Hepatocyte (in vitro differentiated cells): ENCODE results near the gene HOXD12. TPM values are rescaled to one million over a fixed set of nuclear protein-coding genes. Genes with fewer than 3 reads are reported as not detected.

ENCODE experiments used
- DNase-seq: peaks from one replicate; pipeline ENCODE4 v3.0.0-alpha.2; 2016; ENCODE audit warnings: low spot score
- H2AFZ ChIP-seq: fragments of 200-600 bp; sonication (generic); 2 replicates; pipeline ENCODE4 v1.6.0; 2016; ENCODE audit warnings: antibody characterized with exemption, mild to moderate bottlenecking
- H3K27ac ChIP-seq: fragments of 200-600 bp; sonication (generic); 2 replicates; pipeline ENCODE4 v1.5.1; 2016; ENCODE audit warnings: mild to moderate bottlenecking
- H3K27me3 ChIP-seq: fragments of 200-600 bp; sonication (generic); 2 replicates; pipeline ENCODE4 v1.6.1; 2016
- H3K36me3 ChIP-seq: fragments of 200-600 bp; sonication (generic); replicated peaks from 2 replicates; pipeline ENCODE4 v1.5.1; 2016; ENCODE audit warnings: low read depth; ENCODE audit not compliant: insufficient read depth
- H3K4me1 ChIP-seq: fragments of 200-600 bp; sonication (generic); 2 replicates; pipeline ENCODE4 v1.5.1; 2016; ENCODE audit warnings: mild to moderate bottlenecking, moderate library complexity; ENCODE audit not compliant: insufficient read depth
- H3K4me2 ChIP-seq: fragments of 200-600 bp; sonication (generic); 2 replicates; pipeline ENCODE4 v1.6.0; 2016
- H3K4me3 ChIP-seq: fragments of 200-600 bp; sonication (generic); 2 replicates; pipeline ENCODE4 v1.5.1; 2016; ENCODE audit warnings: mild to moderate bottlenecking
- H3K79me2 ChIP-seq: fragments of 200-600 bp; sonication (generic); 2 replicates; pipeline ENCODE4 v1.6.0; 2017; ENCODE audit warnings: mild to moderate bottlenecking
- H3K9me2 ChIP-seq: fragments of 200-600 bp; sonication (generic); replicated peaks from 2 replicates; pipeline ENCODE4 v1.6.0; 2017; ENCODE audit warnings: mild to moderate bottlenecking; ENCODE audit not compliant: insufficient read depth
- H3K9me3 ChIP-seq: fragments of 200-600 bp; sonication (generic); 2 replicates; pipeline ENCODE4 v1.5.1; 2016; ENCODE audit warnings: low read depth, mild to moderate bottlenecking
- H4K20me1 ChIP-seq: fragments of 200-600 bp; sonication (generic); 2 replicates; pipeline ENCODE4 v1.6.0; 2016; ENCODE audit warnings: mild to moderate bottlenecking; ENCODE audit not compliant: insufficient read depth, poor library complexity, severe bottlenecking
- CTCF ChIP-seq: fragments of 200-600 bp; sonication (generic); IDR thresholded peaks from 2 replicates; pipeline ENCODE4 v1.5.1; 2016; ENCODE audit warnings: antibody characterized with exemption, mild to moderate bottlenecking; ENCODE audit not compliant: poor library complexity
- EZH2 ChIP-seq: fragments of 200-600 bp; sonication (generic); IDR thresholded peaks from 2 replicates; pipeline ENCODE4 v1.6.1; 2016; ENCODE audit warnings: antibody characterized with exemption, mild to moderate bottlenecking, borderline replicate concordance
- EZH2phosphoT487 ChIP-seq: fragments of 200-600 bp; sonication (generic); IDR thresholded peaks from one replicate; pipeline ENCODE4 v1.6.1; 2018; ENCODE audit warnings: antibody characterized with exemption, mild to moderate bottlenecking, low read depth, moderate library complexity; ENCODE audit not compliant: unreplicated experiment, severe bottlenecking
- WGBS: methylation state at CpG from one replicate; pipeline ENCODE4 v1.1.6; 2016; ENCODE audit warnings: low lambda C conversion rate; ENCODE audit errors: missing lambda C conversion rate; 5-methylcytosine and 5-hydroxymethylcytosine counted together
- polyA plus RNA-seq: library from polyadenylated mRNA; unstranded; fragments of >200 nt; fragmentation: Nextera tagmentation; extraction: Ambion mirVana; gene quantifications from 2 replicates; pipeline ENCODE4 v1.2.1, GENCODE V29; 2016
- total RNA-seq: library from RNA; depleted of rRNA; stranded (reverse); fragments of >200 nt; gene quantifications from 2 replicates; pipeline ENCODE4 v1.2.3, GENCODE V29; 2014

Gene HOXD12
- total and polyA plus RNA-seq, 2 experiments from 2014 or later = 3.3 to 29.0 TPM

DNA sequence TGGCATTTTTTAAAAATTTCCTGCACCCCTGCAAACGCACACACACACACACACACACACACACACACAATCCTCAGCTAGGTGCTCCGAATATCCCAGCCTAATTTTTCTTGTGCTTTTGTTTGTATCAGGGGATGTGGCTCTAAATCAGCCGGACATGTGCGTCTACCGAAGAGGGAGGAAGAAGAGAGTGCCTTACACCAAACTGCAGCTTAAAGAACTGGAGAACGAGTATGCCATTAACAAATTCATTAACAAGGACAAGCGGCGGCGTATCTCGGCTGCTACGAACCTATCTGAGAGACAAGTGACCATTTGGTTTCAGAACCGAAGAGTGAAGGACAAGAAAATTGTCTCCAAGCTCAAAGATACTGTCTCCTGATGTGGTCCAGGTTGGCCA is 5.2 kb upstream of the HOXD12 start:
- WGBS = 7% methylated on average over 12 of the region's 12 CpGs
- no peaks in the 10 kb centered on the region for H3K36me3 ChIP-seq
- no peak overlapping the region for H2AFZ ChIP-seq
- peaks cover 14% of the 10 kb centered on the region for H4K20me1 ChIP-seq
- DNase-seq = no peak
- peaks cover 94% of the 10 kb centered on the region for H3K27me3 ChIP-seq
- no peaks in the 10 kb centered on the region for H3K4me1 ChIP-seq
- TF ChIP-seq EZH2 (peak; percentile 60), EZH2phosphoT487 (peak; percentile 20), CTCF (no peak)
- peak overlapping the region; percentile 57 for H3K4me3 ChIP-seq
- H3K9me2 ChIP-seq = no peaks in the 10 kb centered on the region
- H3K79me2 ChIP-seq = peaks cover 58% of the 10 kb centered on the region
- H3K9me3 ChIP-seq = no peaks in the 10 kb centered on the region
- H3K4me2 ChIP-seq = peak overlapping the region; percentile 91
- peak overlapping the region; percentile 89 for H3K27ac ChIP-seq

- Histone ChIP-seq H3K27me3 (peaks cover 94% of the 10 kb centered on the region), H3K9me2 (no peaks in the 10 kb centered on the region), H3K9me3 (no peaks in the 10 kb centered on the region), H3K4me3 (peak overlapping the region; percentile 57), H3K27ac (peak overlapping the region; percentile 89), H3K4me2 (peak overlapping the region; percentile 91), H3K79me2 (peaks cover 57% of the 10 kb centered on the region), H4K20me1 (peaks cover 14% of the 10 kb centered on the region), H3K4me1 (no peaks in the 10 kb centered on the region), H2AFZ (no peak overlapping the region), H3K36me3 (no peaks in the 10 kb centered on the region)
- WGBS = 18% methylated on average over 5 of the region's 5 CpGs
- DNase-seq = no peak
- TF ChIP-seq CTCF (no peak), EZH2 (no peak), EZH2phosphoT487 (no peak)
These were observed 4.2 kb upstream of the HOXD12 start for GRCh38 chr2:176095421-176095820.

GRCh38 chr2:176096243-176096985 is 3.2 kb upstream of the HOXD12 start:
- Histone ChIP-seq H3K27ac (peak overlapping the region; percentile 89), H3K9me3 (no peaks in the 10 kb centered on the region), H2AFZ (peak overlapping the region; percentile 19), H3K4me2 (peak overlapping the region; percentile 91), H3K4me3 (peak overlapping the region; percentile 57), H3K79me2 (peaks cover 60% of the 10 kb centered on the region), H4K20me1 (peaks cover 14% of the 10 kb centered on the region), H3K4me1 (no peaks in the 10 kb centered on the region), H3K9me2 (no peaks in the 10 kb centered on the region), H3K36me3 (no peaks in the 10 kb centered on the region), H3K27me3 (peaks cover 94% of the 10 kb centered on the region)
- DNase-seq = no peak
- TF ChIP-seq CTCF (no peak), EZH2 (no peak), EZH2phosphoT487 (no peak)
- 4% methylated on average over 16 of the region's 16 CpGs for WGBS
